Measurements from ENCODE around the gene NMRAL1.
A peak's percentile ranks its signal among the peaks of the same experiment; 100 is the strongest.

DNA sequence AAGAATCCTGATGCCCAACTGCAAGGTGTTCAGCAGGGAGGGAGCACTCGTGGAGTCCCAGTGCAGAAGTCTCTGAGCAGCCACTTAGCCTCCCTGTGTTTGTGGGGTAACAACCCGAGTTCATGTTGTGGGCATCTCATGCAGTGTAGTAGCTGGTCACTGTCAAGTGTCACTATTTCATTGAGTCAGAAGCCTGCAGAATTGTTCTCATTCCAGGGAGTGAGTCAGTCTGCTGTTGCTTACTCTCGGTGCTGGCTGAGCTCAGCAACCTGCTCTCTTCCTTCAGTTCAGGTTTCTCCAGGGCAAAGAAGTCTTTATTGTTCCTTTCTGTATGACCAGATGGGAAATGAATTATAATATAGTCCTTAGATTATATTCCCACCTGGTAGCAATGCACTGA, 25.8 kb upstream of the NMRAL1 start:
- TF ChIP-seq CTCF (IDR thresholded peaks at IDR 0.05) (no peak), NFIC (IDR thresholded peaks at IDR 0.05; ENCODE audit: borderline replicate concordance) (peak; percentile 62; the same call in 1 of the 2 replicates), SIN3A (IDR thresholded peaks at IDR 0.05; ENCODE audit: borderline replicate concordance, low read depth, low read length) (peak; percentile 94), POLR2AphosphoS5 (IDR thresholded peaks at IDR 0.05; ENCODE audit: low read depth, low read length) (peak; percentile 94)
